Spleen (tissue), 7 donors: ENCODE measurements around the gene MAPK11.

ENCODE experiments used
- POLR2A ChIP-seq, 3 donors: fragments of 450-650 bp; IDR thresholded peaks; one replicate each; pipeline ENCODE4 v1.5.1; 2017; ENCODE audit warnings: antibody characterized with exemption in 3 of 3, mild to moderate bottlenecking in 1 of 3
- POLR2AphosphoS5 ChIP-seq, 3 donors: sonication (generic); formaldehyde crosslinking; IDR thresholded peaks; one replicate each; pipeline ENCODE4 v1.5.1; 2017; ENCODE audit warnings: antibody characterized with exemption in 3 of 3
- TF ChIP-seq, protein P1 (sequence below), 11 experiments: fragments of 200-600 bp in 7 of 11; fragments of 450-650 bp in 4 of 11; sonication (generic) in 4 of 11; IDR thresholded peaks in 8 of 11; conservative IDR thresholded peaks in 3 of 11; 1 replicate in 7 of 11; 2 replicates in 4 of 11; pipeline versions ENCODE4 v1.4.0 to v1.8.0; 2016 to 2021; ENCODE audit warnings: antibody characterized with exemption in 11 of 11, inconsistent platforms in 4 of 11, mild to moderate bottlenecking in 1 of 11
- donor health status: DM: no; HTN: no; CAD: no; lungs with moderate emphysema.
- donor health status: DM: no; HTN: no; CAD: no.
- donor health status: DM: no; HTN: no; CAD: no.

DNA sequence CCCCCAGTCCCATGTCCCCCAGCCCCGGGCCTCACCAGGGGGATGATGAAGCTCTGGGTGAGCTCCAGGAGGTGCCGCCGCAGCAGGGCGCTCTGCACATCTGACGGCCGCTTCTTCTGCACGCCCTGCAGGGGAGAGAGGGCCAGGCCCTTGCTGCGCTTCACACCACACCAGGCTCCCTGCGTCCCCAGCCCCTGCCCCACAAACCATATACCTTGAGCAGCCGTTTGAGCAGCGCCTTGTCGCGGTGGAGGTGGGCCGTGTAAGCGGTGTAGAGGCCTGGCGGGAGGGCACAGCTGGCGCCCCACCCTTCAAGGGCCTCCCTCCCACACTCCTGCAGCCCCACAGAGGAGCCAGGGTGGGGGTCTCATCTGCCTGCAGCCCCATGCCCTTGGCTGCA, 43.4 kb upstream of the MAPK11 start:
- TF ChIP-seq, protein P1, sequence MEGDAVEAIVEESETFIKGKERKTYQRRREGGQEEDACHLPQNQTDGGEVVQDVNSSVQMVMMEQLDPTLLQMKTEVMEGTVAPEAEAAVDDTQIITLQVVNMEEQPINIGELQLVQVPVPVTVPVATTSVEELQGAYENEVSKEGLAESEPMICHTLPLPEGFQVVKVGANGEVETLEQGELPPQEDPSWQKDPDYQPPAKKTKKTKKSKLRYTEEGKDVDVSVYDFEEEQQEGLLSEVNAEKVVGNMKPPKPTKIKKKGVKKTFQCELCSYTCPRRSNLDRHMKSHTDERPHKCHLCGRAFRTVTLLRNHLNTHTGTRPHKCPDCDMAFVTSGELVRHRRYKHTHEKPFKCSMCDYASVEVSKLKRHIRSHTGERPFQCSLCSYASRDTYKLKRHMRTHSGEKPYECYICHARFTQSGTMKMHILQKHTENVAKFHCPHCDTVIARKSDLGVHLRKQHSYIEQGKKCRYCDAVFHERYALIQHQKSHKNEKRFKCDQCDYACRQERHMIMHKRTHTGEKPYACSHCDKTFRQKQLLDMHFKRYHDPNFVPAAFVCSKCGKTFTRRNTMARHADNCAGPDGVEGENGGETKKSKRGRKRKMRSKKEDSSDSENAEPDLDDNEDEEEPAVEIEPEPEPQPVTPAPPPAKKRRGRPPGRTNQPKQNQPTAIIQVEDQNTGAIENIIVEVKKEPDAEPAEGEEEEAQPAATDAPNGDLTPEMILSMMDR (IDR thresholded peaks at IDR 0.05 in 8 of 11, conservative IDR thresholded peaks at IDR 0.05 in 3 of 11), result no peak
- TF ChIP-seq POLR2A (IDR thresholded peaks at IDR 0.05), result no peak
- no peak for TF ChIP-seq POLR2AphosphoS5 (IDR thresholded peaks at IDR 0.05)
